Hepatocyte (in vitro differentiated cells): ENCODE data around the gene FAM83B. TPM values are rescaled to one million over a fixed set of nuclear protein-coding genes. Genes with fewer than 3 reads are reported as not detected.

Experiments used
- DNase-seq: peaks from one replicate; pipeline ENCODE4 v3.0.0-alpha.2; 2016; ENCODE audit warnings: low spot score
- H2AFZ ChIP-seq: fragments of 200-600 bp; sonication (generic); 2 replicates; pipeline ENCODE4 v1.6.0; 2016; ENCODE audit warnings: antibody characterized with exemption, mild to moderate bottlenecking
- H3K27ac ChIP-seq: fragments of 200-600 bp; sonication (generic); 2 replicates; pipeline ENCODE4 v1.5.1; 2016; ENCODE audit warnings: mild to moderate bottlenecking
- H3K27me3 ChIP-seq: fragments of 200-600 bp; sonication (generic); 2 replicates; pipeline ENCODE4 v1.6.1; 2016
- H3K36me3 ChIP-seq: fragments of 200-600 bp; sonication (generic); replicated peaks from 2 replicates; pipeline ENCODE4 v1.5.1; 2016; ENCODE audit warnings: low read depth; ENCODE audit not compliant: insufficient read depth
- H3K4me1 ChIP-seq: fragments of 200-600 bp; sonication (generic); 2 replicates; pipeline ENCODE4 v1.5.1; 2016; ENCODE audit warnings: mild to moderate bottlenecking, moderate library complexity; ENCODE audit not compliant: insufficient read depth
- H3K4me2 ChIP-seq: fragments of 200-600 bp; sonication (generic); 2 replicates; pipeline ENCODE4 v1.6.0; 2016
- H3K4me3 ChIP-seq: fragments of 200-600 bp; sonication (generic); 2 replicates; pipeline ENCODE4 v1.5.1; 2016; ENCODE audit warnings: mild to moderate bottlenecking
- H3K79me2 ChIP-seq: fragments of 200-600 bp; sonication (generic); 2 replicates; pipeline ENCODE4 v1.6.0; 2017; ENCODE audit warnings: mild to moderate bottlenecking
- H3K9me2 ChIP-seq: fragments of 200-600 bp; sonication (generic); replicated peaks from 2 replicates; pipeline ENCODE4 v1.6.0; 2017; ENCODE audit warnings: mild to moderate bottlenecking; ENCODE audit not compliant: insufficient read depth
- H3K9me3 ChIP-seq: fragments of 200-600 bp; sonication (generic); 2 replicates; pipeline ENCODE4 v1.5.1; 2016; ENCODE audit warnings: low read depth, mild to moderate bottlenecking
- H4K20me1 ChIP-seq: fragments of 200-600 bp; sonication (generic); 2 replicates; pipeline ENCODE4 v1.6.0; 2016; ENCODE audit warnings: mild to moderate bottlenecking; ENCODE audit not compliant: insufficient read depth, poor library complexity, severe bottlenecking
- EZH2 ChIP-seq: fragments of 200-600 bp; sonication (generic); IDR thresholded peaks from 2 replicates; pipeline ENCODE4 v1.6.1; 2016; ENCODE audit warnings: antibody characterized with exemption, mild to moderate bottlenecking, borderline replicate concordance
- EZH2phosphoT487 ChIP-seq: fragments of 200-600 bp; sonication (generic); IDR thresholded peaks from one replicate; pipeline ENCODE4 v1.6.1; 2018; ENCODE audit warnings: antibody characterized with exemption, mild to moderate bottlenecking, low read depth, moderate library complexity; ENCODE audit not compliant: unreplicated experiment, severe bottlenecking
- WGBS: methylation state at CpG from one replicate; pipeline ENCODE4 v1.1.6; 2016; ENCODE audit warnings: low lambda C conversion rate; ENCODE audit errors: missing lambda C conversion rate; 5-methylcytosine and 5-hydroxymethylcytosine counted together
- polyA plus RNA-seq: library from polyadenylated mRNA; unstranded; fragments of >200 nt; fragmentation: Nextera tagmentation; extraction: Ambion mirVana; gene quantifications from 2 replicates; pipeline ENCODE4 v1.2.1, GENCODE V29; 2016
- total RNA-seq: library from RNA; depleted of rRNA; stranded (reverse); fragments of >200 nt; gene quantifications from 2 replicates; pipeline ENCODE4 v1.2.3, GENCODE V29; 2014
- TF ChIP-seq, protein P1 (sequence below): fragments of 200-600 bp; sonication (generic); IDR thresholded peaks from 2 replicates; pipeline ENCODE4 v1.5.1; 2016; ENCODE audit warnings: antibody characterized with exemption, mild to moderate bottlenecking; ENCODE audit not compliant: poor library complexity

FAM83B gene
- total and polyA plus RNA-seq, 2 experiments from 2014 or later, result 5.5 to 29.2 TPM

DNA sequence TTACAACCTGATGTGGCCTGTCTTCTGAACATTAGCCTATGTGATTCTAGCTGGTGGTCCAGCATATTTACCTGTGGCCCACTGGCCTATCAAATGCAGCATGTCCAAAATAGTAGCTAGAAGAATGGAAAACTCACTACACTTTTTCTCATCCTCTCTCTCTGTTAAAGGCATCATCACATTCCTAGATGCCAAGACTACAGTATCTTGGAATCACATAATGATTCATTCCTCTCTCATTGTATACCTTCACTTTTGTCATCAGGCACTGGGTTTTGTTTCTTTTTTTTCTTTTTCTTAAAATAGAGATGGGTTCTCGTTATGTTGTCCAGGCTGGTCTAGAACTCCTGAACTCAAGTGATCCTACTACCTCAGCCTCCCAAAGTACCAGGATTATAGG is 45.0 kb downstream of the FAM83B start:
- H3K79me2 ChIP-seq, result peaks cover 48% of the 10 kb centered on the region
- H4K20me1 ChIP-seq, result no peaks in the 10 kb centered on the region
- 100% methylated on average over 1 of the region's 1 CpG for WGBS
- no peaks in the 10 kb centered on the region for H3K4me1 ChIP-seq
- H3K9me3 ChIP-seq, result no peaks in the 10 kb centered on the region
- H3K27me3 ChIP-seq, result no peaks in the 10 kb centered on the region
- H3K36me3 ChIP-seq, result no peaks in the 10 kb centered on the region
- H3K27ac ChIP-seq, result no peak overlapping the region
- no peak overlapping the region for H2AFZ ChIP-seq
- H3K9me2 ChIP-seq, result no peaks in the 10 kb centered on the region
- H3K4me3 ChIP-seq, result no peak overlapping the region
- TF ChIP-seq EZH2phosphoT487, result no peak
- no peak for TF ChIP-seq EZH2
- TF ChIP-seq, protein P1, sequence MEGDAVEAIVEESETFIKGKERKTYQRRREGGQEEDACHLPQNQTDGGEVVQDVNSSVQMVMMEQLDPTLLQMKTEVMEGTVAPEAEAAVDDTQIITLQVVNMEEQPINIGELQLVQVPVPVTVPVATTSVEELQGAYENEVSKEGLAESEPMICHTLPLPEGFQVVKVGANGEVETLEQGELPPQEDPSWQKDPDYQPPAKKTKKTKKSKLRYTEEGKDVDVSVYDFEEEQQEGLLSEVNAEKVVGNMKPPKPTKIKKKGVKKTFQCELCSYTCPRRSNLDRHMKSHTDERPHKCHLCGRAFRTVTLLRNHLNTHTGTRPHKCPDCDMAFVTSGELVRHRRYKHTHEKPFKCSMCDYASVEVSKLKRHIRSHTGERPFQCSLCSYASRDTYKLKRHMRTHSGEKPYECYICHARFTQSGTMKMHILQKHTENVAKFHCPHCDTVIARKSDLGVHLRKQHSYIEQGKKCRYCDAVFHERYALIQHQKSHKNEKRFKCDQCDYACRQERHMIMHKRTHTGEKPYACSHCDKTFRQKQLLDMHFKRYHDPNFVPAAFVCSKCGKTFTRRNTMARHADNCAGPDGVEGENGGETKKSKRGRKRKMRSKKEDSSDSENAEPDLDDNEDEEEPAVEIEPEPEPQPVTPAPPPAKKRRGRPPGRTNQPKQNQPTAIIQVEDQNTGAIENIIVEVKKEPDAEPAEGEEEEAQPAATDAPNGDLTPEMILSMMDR, result no peak
- no peak for DNase-seq
- H3K4me2 ChIP-seq, result no peak overlapping the region

DNA sequence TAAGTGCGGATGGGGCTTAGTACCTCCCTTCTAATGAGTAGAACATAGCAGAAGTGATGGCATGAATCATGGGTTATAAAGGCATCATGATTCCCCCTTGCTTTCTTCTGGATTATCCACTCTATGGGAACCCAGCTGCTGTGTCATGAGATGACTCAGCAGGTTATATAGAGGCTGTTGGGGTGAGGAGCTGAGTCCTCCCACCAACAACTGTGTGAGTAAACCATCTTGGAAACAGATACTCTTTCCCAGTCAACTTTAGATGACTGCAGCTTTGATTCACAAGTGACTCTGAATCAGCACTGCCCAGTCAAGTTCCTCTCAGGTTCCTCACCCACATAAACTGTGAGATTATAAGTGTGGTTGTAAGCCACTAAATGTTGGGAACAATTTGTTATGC is 46.3 kb downstream of the FAM83B start:
- WGBS, result 100% methylated on average over 1 of the region's 1 CpG
- no peaks in the 10 kb centered on the region for H3K9me3 ChIP-seq
- TF ChIP-seq EZH2phosphoT487 (no peak), EZH2 (no peak)
- TF ChIP-seq, protein P1, result no peak
- no peak overlapping the region for H2AFZ ChIP-seq
- H3K27ac ChIP-seq, result no peak overlapping the region
- no peaks in the 10 kb centered on the region for H3K4me1 ChIP-seq
- DNase-seq, result no peak
- H3K4me2 ChIP-seq, result no peak overlapping the region
- no peaks in the 10 kb centered on the region for H4K20me1 ChIP-seq
- no peak overlapping the region for H3K4me3 ChIP-seq
- peaks cover 35% of the 10 kb centered on the region for H3K79me2 ChIP-seq
- H3K9me2 ChIP-seq, result no peaks in the 10 kb centered on the region
- no peaks in the 10 kb centered on the region for H3K36me3 ChIP-seq
- H3K27me3 ChIP-seq, result no peaks in the 10 kb centered on the region

DNA sequence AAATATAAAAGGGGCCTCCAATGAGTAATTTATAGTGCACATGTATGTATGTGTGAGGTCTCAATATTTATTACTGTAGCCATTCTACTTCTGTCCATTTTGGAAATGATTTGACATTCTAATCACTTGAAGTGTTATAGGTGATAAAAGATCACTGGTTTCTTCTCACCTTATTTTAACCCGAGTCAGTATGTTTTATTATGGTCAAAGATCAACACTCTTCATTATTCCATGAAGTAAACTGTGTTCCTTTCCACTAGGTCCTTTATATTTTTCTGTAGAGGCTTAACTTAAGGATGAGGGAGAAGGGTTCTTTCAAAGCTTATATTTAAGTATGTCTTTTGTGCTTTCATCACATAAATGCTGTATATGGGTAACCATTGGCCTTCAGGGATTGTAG is 47.2 kb downstream of the FAM83B start:
- H3K27ac ChIP-seq, result no peak overlapping the region
- H3K4me2 ChIP-seq, result no peak overlapping the region
- DNase-seq, result no peak
- TF ChIP-seq EZH2 (no peak), EZH2phosphoT487 (no peak)
- TF ChIP-seq, protein P1, result no peak
- no peaks in the 10 kb centered on the region for H3K9me3 ChIP-seq
- peaks cover 27% of the 10 kb centered on the region for H3K79me2 ChIP-seq
- no peaks in the 10 kb centered on the region for H3K9me2 ChIP-seq
- H4K20me1 ChIP-seq, result no peaks in the 10 kb centered on the region
- H3K4me1 ChIP-seq, result no peaks in the 10 kb centered on the region
- no peak overlapping the region for H3K4me3 ChIP-seq
- H3K27me3 ChIP-seq, result no peaks in the 10 kb centered on the region
- H3K36me3 ChIP-seq, result no peaks in the 10 kb centered on the region
- 70% methylated on average over 1 of the region's 1 CpG for WGBS
- no peak overlapping the region for H2AFZ ChIP-seq

DNA sequence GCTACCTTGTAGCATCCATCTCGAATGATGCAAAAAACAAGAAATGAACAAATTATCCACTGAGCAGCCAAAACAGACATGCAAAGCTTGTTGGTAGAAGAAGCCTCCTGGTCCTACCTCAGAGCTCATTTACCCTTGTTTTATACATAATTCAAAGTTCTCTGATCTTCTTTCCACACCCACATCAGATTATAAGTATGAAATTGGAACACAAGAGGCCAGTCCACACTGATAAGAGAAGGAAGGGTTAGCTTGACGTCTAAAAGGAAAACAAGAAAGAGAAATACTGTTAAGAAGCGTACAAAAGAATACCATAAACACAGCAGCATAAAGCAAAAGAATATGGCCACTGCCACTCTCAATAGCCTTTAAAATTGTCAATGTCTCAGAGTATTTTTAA is 49.7 kb downstream of the FAM83B start:
- TF ChIP-seq, protein P1, result no peak
- TF ChIP-seq EZH2phosphoT487 (no peak), EZH2 (no peak)
- H3K27ac ChIP-seq, result no peak overlapping the region
- H3K36me3 ChIP-seq, result no peaks in the 10 kb centered on the region
- H3K4me1 ChIP-seq, result no peaks in the 10 kb centered on the region
- H4K20me1 ChIP-seq, result no peaks in the 10 kb centered on the region
- H3K9me2 ChIP-seq, result no peaks in the 10 kb centered on the region
- no peak for DNase-seq
- no peaks in the 10 kb centered on the region for H3K27me3 ChIP-seq
- H3K4me2 ChIP-seq, result no peak overlapping the region
- no peaks in the 10 kb centered on the region for H3K9me3 ChIP-seq
- WGBS, result 84% methylated on average over 3 of the region's 3 CpGs
- peaks cover 10% of the 10 kb centered on the region for H3K79me2 ChIP-seq
- no peak overlapping the region for H2AFZ ChIP-seq
- H3K4me3 ChIP-seq, result no peak overlapping the region
